IMR-90 (cell line): ENCODE measurements around the gene EPB41L5. TPM values are rescaled to one million over a fixed set of nuclear protein-coding genes. Genes with fewer than 3 reads are reported as not detected.

ENCODE experiments used
- ATAC-seq: fragments of 200-7000 bp; cut with Tn5 transposase; 2 replicates; pipeline ENCODE4 v1.9.1; 2020; ENCODE audit warnings: low read depth, mild to moderate bottlenecking, moderate library complexity
- BruUV-seq: library from RNA; stranded (reverse); fragments of 400-500 nt; replicated peaks from 2 replicates; lab custom pipeline; 2021; lab: Mats Ljungman, UMichigan
- CTCF ChIA-PET: fragments of 300-600 bp; formaldehyde crosslinking; extraction: SDS; loops from one replicate; lab custom pipeline; 2021; ENCODE audit warnings: antibody characterized with exemption; lab: Yijun Ruan, JAX
- POLR2A ChIA-PET: fragments of 300-600 bp; sonication (Branson Sonifier 250); formaldehyde crosslinking; loops from one replicate; lab custom pipeline; 2022; ENCODE audit warnings: antibody characterized with exemption; ENCODE audit not compliant: unreplicated experiment; lab: Charles Lee
- DNase-seq: peaks from one replicate; pipeline ENCODE4 v3.0.0; 2013
- H2AFZ ChIP-seq: replicated peaks from 2 replicates; pipeline ENCODE3; 2013; ENCODE audit warnings: low read length, mild to moderate bottlenecking; ENCODE audit not compliant: poor library complexity
- H2AK5ac ChIP-seq: 2 replicates; pipeline ENCODE4 v1.6.1; 2013; ENCODE audit warnings: low read depth, low read length, inconsistent platforms
- H2AK9ac ChIP-seq: replicated peaks from 2 replicates; pipeline ENCODE3; 2013; ENCODE audit warnings: mild to moderate bottlenecking, low read depth, low read length, moderate library complexity; ENCODE audit not compliant: poor library complexity
- H2BK120ac ChIP-seq: 2 replicates; pipeline ENCODE4 v1.6.1; 2013; ENCODE audit warnings: low read depth, low read length, inconsistent platforms
- H2BK15ac ChIP-seq: 3 replicates; pipeline ENCODE4 v1.6.1; 2013; ENCODE audit warnings: low read depth, low read length, inconsistent platforms
- H2BK20ac ChIP-seq: 2 replicates; pipeline ENCODE4 v1.6.1; 2013; ENCODE audit warnings: low read depth, mild to moderate bottlenecking, inconsistent platforms, low read length, moderate library complexity
- H2BK5ac ChIP-seq: 2 replicates; pipeline ENCODE4 v1.6.1; 2013; ENCODE audit warnings: mild to moderate bottlenecking, low read depth, low read length, inconsistent platforms; ENCODE audit not compliant: poor library complexity, severe bottlenecking
- H3K14ac ChIP-seq: replicated peaks from 2 replicates; pipeline ENCODE4 v1.6.1; 2013; ENCODE audit warnings: low read depth, low read length, inconsistent platforms
- H3K18ac ChIP-seq: 2 replicates; pipeline ENCODE4 v1.6.1; 2013; ENCODE audit warnings: low read depth, low read length, control low read depth
- H3K23ac ChIP-seq: 2 replicates; pipeline ENCODE4 v1.6.1; 2013; ENCODE audit warnings: low read depth, low read length, inconsistent platforms
- H3K27ac ChIP-seq: 2 replicates; pipeline ENCODE4 v1.5.1; 2013; ENCODE audit warnings: mild to moderate bottlenecking, control low read depth, low read length; ENCODE audit not compliant: insufficient read depth
- H3K27me3 ChIP-seq: 2 replicates; pipeline ENCODE4 v1.6.1; 2013; ENCODE audit warnings: low read length; ENCODE audit not compliant: control insufficient read depth, insufficient read depth
- H3K36me3 ChIP-seq: 2 replicates; pipeline ENCODE4 v1.6.1; 2013; ENCODE audit warnings: low read length, mixed read lengths; ENCODE audit not compliant: control insufficient read depth, insufficient read depth
- H3K4ac ChIP-seq: 2 replicates; pipeline ENCODE4 v1.6.1; 2013; ENCODE audit warnings: low read depth, low read length, inconsistent platforms
- H3K4me1 ChIP-seq: 2 replicates; pipeline ENCODE4 v1.6.1; 2013; ENCODE audit warnings: low read length, mixed read lengths; ENCODE audit not compliant: control insufficient read depth, insufficient read depth
- H3K4me2 ChIP-seq: 2 replicates; pipeline ENCODE4 v1.6.1; 2013; ENCODE audit warnings: low read depth, mild to moderate bottlenecking, control low read depth, low read length, moderate library complexity
- H3K4me3 ChIP-seq: 2 replicates; pipeline ENCODE4 v1.5.1; 2013; ENCODE audit warnings: low read depth, mild to moderate bottlenecking, control low read depth, low read length, moderate library complexity; ENCODE audit not compliant: insufficient read depth
- H3K56ac ChIP-seq: 2 replicates; pipeline ENCODE4 v1.6.1; 2013; ENCODE audit warnings: low read length, inconsistent platforms; ENCODE audit not compliant: insufficient read depth; ENCODE audit errors: extremely low read depth
- H3K79me1 ChIP-seq, 2 experiments: 2 replicates each; pipeline ENCODE4 v1.6.1; 2013; ENCODE audit warnings: low read length in 2 of 2, inconsistent platforms in 1 of 2, low read depth in 1 of 2
- H3K9ac ChIP-seq: 2 replicates; pipeline ENCODE4 v1.6.1; 2013; ENCODE audit warnings: low read depth, low read length, control low read depth
- H3K9me1 ChIP-seq: 2 replicates; pipeline ENCODE4 v1.6.1; 2013; ENCODE audit warnings: low read length, inconsistent platforms; ENCODE audit not compliant: insufficient read depth
- H3K9me3 ChIP-seq: 2 replicates; pipeline ENCODE4 v1.6.1; 2013; ENCODE audit warnings: low read length; ENCODE audit not compliant: control insufficient read depth, insufficient read depth
- H4K20me1 ChIP-seq: 2 replicates; pipeline ENCODE4 v1.6.1; 2013; ENCODE audit warnings: low read length, inconsistent platforms; ENCODE audit not compliant: insufficient read depth
- H4K5ac ChIP-seq: 2 replicates; pipeline ENCODE4 v1.6.1; 2013; ENCODE audit warnings: mild to moderate bottlenecking, low read depth, low read length, control low read depth
- H4K8ac ChIP-seq, 2 experiments: 2 replicates each; pipeline ENCODE4 v1.6.1; 2013; ENCODE audit warnings: low read depth in 2 of 2, low read length in 2 of 2, control low read depth in 1 of 2, inconsistent platforms in 1 of 2
- H4K91ac ChIP-seq: 2 replicates; pipeline ENCODE4 v1.6.1; 2013; ENCODE audit warnings: low read depth, low read length, inconsistent platforms; ENCODE audit not compliant: insufficient read depth
- BHLHE40 ChIP-seq: fragments of 150-350 bp; IDR thresholded peaks from 2 replicates; pipeline ENCODE4 v1.6.1; 2016; ENCODE audit warnings: mild to moderate bottlenecking, low read depth, low read length
- CEBPB ChIP-seq: IDR thresholded peaks from 2 replicates; pipeline ENCODE4 v1.6.1; 2012; ENCODE audit warnings: low read depth, low read length, improper control_type of control experiment
- ELK1 ChIP-seq: fragments of 150-350 bp; IDR thresholded peaks from 2 replicates; pipeline ENCODE4 v1.6.1; 2016; ENCODE audit warnings: low read depth, mild to moderate bottlenecking, low read length, moderate library complexity, borderline replicate concordance
- FOS ChIP-seq: fragments of 150-350 bp; IDR thresholded peaks from 2 replicates; pipeline ENCODE4 v1.6.1; 2016; ENCODE audit warnings: low read depth, low read length
- MAFK ChIP-seq: IDR thresholded peaks from 2 replicates; pipeline ENCODE4 v1.6.1; 2012; ENCODE audit warnings: low read depth, low read length, improper control_type of control experiment
- NFE2L2 ChIP-seq: fragments of 150-350 bp; IDR thresholded peaks from 2 replicates; pipeline ENCODE4 v1.6.1; 2016; ENCODE audit warnings: low read depth, mild to moderate bottlenecking, low read length
- WGBS, 2 experiments: methylation state at CpG; one replicate each; pipeline versions ENCODE4 v1.1.5 to v1.1.7; 2013; ENCODE audit warnings: missing lambda C conversion rate in 2 of 2; ENCODE audit not compliant: insufficient read length in 1 of 2; ENCODE audit errors: extremely low coverage in 2 of 2; 5-methylcytosine and 5-hydroxymethylcytosine counted together
- dilution Hi-C: fragments of 300-500 bp; cut with HindIII; formaldehyde crosslinking; loops from one replicate; pipeline ENCODE4 v1.14.3; 2018; ENCODE audit warnings: low sequenced_read_pairs; ENCODE audit not compliant: unreplicated experiment
- in situ Hi-C: fragments of 300-500 bp; cut with MboI; formaldehyde crosslinking; loops from 3 replicates; pipeline ENCODE4 v1.14.3; 2019; ENCODE audit warnings: low sequenced_read_pairs, inconsistent platforms, mixed read lengths
- intact Hi-C: fragments of 100-400 bp; cut with micrococcal nuclease; formaldehyde crosslinking; loops from 2 replicates; pipeline ENCODE4 v1.10.0; 2022
- polyA plus RNA-seq, 3 experiments: library from polyadenylated mRNA; depleted of rRNA; stranded (reverse); fragments of >200 nt; gene quantifications; 2 replicates each; pipeline ENCODE4 v1.2.3, GENCODE V29; 2012; ENCODE audit warnings: low replicate concordance in 1 of 3
- total RNA-seq: library from RNA; depleted of rRNA; stranded (reverse); fragments of >200 nt; gene quantifications from 2 replicates; pipeline ENCODE4 v1.2.3, GENCODE V29; 2012

The EPB41L5 gene
- total and polyA plus RNA-seq, 2 of the 4 experiments (the other 2 are of a cell fraction), result 5.1 to 10.6 TPM

- TF ChIP-seq ELK1 (no peak), MAFK (no peak), CEBPB (peak; percentile 84), FOS (0 out of 2 replicates have a peak, but pooled peaks have one; percentile 8), NFE2L2 (no peak), BHLHE40 (no peak)
- WGBS, 2 experiments, result no CpG with 5 or more reads among the region's 1 CpG
- intact Hi-C loops, result loop anchor here (2.0 to 5.0 kb wide), 3 partner anchors 204 to 574 kb away; no protein-coding TSS in a partner anchor
- Histone ChIP-seq H3K4me3 (no peak overlapping the region), H3K18ac (no peak overlapping the region), H2BK120ac (0 out of 2 replicates have a peak overlapping the region, but pooled peaks have one; percentile 48), H3K23ac (no peak overlapping the region), H3K9me1 (no peaks in the 10 kb centered on the region; the same call in 1 of the 2 replicates), H4K8ac (no peak overlapping the region), H3K9me3 (no peaks in the 10 kb centered on the region), H4K20me1 (no peaks in the 10 kb centered on the region), H3K79me1 (0 out of 4 replicates have a peak, but pooled peaks cover 0 to 5% of the 10 kb centered on the region in 2 experiments), H2AK9ac (no peak overlapping the region), H3K36me3 (no peaks in the 10 kb centered on the region), H3K14ac (peak overlapping the region; percentile 2; the same call in 1 of the 2 replicates), H2BK15ac (no peak overlapping the region), H4K91ac (no peak overlapping the region), H3K4ac (peak overlapping the region; percentile 56; the same call in 1 of the 2 replicates), H3K4me1 (peaks cover 4% of the 10 kb centered on the region), H3K27me3 (no peaks in the 10 kb centered on the region), H3K27ac (no peak overlapping the region), H2AFZ (no peak overlapping the region), H3K56ac (no peak overlapping the region), H2BK5ac (peak overlapping the region; percentile 47), H3K9ac (no peak overlapping the region), H4K5ac (no peak overlapping the region), H2BK20ac (peak overlapping the region; percentile 15; the same call in 1 of the 2 replicates), H2AK5ac (no peak overlapping the region), H3K4me2 (peak overlapping the region; percentile 29; the same call in 1 of the 2 replicates)
- no TSS peak for BruUV-seq
- no peak for ATAC-seq
- ChIA-PET POLR2A (no interaction called here), CTCF (interaction anchor here (0.6 to 3.6 kb wide), 4 partner anchors 9 to 402 kb away, joined by 3 to 36 read pairs (median 4); no protein-coding TSS in a partner anchor)
- dilution Hi-C loops, result no loop called here
- in situ Hi-C loops, result no loop called here
- DNase-seq, result peak; percentile 61
Measured at GRCh38 chr2:120108749-120109148, 95.9 kb downstream of the EPB41L5 start.
